Liver (tissue), 9 donors: ENCODE measurements around the gene ZSCAN1. TPM values are rescaled to one million over a fixed set of nuclear protein-coding genes. Genes with fewer than 3 reads are reported as not detected.
A peak's percentile ranks its signal among the peaks of the same experiment; 100 is the strongest.
"Not testable (repeated sequence)": the region's sequence is repeated elsewhere in the genome, so short reads cannot be mapped to it uniquely, and the experiment has no call there.

Source experiments
- DNase-seq: peaks from one replicate; pipeline ENCODE4 v3.0.0-alpha.2; 2017; ENCODE audit warnings: low spot score
- H3K27ac ChIP-seq, 2 donors: one replicate each; pipeline ENCODE4 v1.7.0; 2013; ENCODE audit warnings: inconsistent platforms in 2 of 2, low read length in 2 of 2, control low read depth in 1 of 2, low read depth in 1 of 2, mild to moderate bottlenecking in 1 of 2
- H3K27me3 ChIP-seq, 4 donors: one replicate each; pipeline versions ENCODE4 v1.6.1 to v1.7.0; 2013; ENCODE audit warnings: low read length in 3 of 4, inconsistent platforms in 1 of 4, mild to moderate bottlenecking in 1 of 4, moderate library complexity in 1 of 4; ENCODE audit not compliant: control insufficient read depth in 4 of 4, insufficient read depth in 4 of 4
- H3K36me3 ChIP-seq, 4 donors: one replicate each; pipeline versions ENCODE4 v1.6.1 to v1.7.0; 2013; ENCODE audit warnings: low read length in 3 of 4, mild to moderate bottlenecking in 3 of 4, low read depth in 1 of 4, moderate library complexity in 1 of 4; ENCODE audit not compliant: control insufficient read depth in 4 of 4, insufficient read depth in 3 of 4
- H3K4me1 ChIP-seq, 4 donors: one replicate each; pipeline versions ENCODE4 v1.6.1 to v1.7.0; 2013; ENCODE audit warnings: low read length in 3 of 4, mild to moderate bottlenecking in 3 of 4, moderate library complexity in 1 of 4; ENCODE audit not compliant: control insufficient read depth in 4 of 4, insufficient read depth in 4 of 4
- H3K4me3 ChIP-seq, 3 donors: one replicate each; pipeline versions ENCODE4 v1.6.1 to v1.7.0; 2013; ENCODE audit warnings: low read length in 3 of 3, control low read depth in 1 of 3, low read depth in 1 of 3, mild to moderate bottlenecking in 1 of 3
- H3K9ac ChIP-seq, 2 donors: one replicate each; pipeline ENCODE4 v1.7.0; 2013; ENCODE audit warnings: low read length in 2 of 2, mild to moderate bottlenecking in 2 of 2, moderate library complexity in 2 of 2, control low read depth in 1 of 2, low read depth in 1 of 2
- H3K9me3 ChIP-seq, 4 donors: one replicate each; pipeline versions ENCODE4 v1.6.1 to v1.7.0; 2013; ENCODE audit warnings: low read length in 3 of 4; ENCODE audit not compliant: control insufficient read depth in 4 of 4
- ATF3 ChIP-seq: IDR thresholded peaks from 2 replicates; pipeline ENCODE4 v1.6.1; 2016; ENCODE audit warnings: antibody characterized with exemption
- CTCF ChIP-seq: fragments of 150-350 bp; IDR thresholded peaks from 2 replicates; pipeline ENCODE4 v1.5.1; 2017; ENCODE audit warnings: improper control_type of control experiment, low read depth, low read length; ENCODE audit not compliant: missing input control
- GABPA ChIP-seq, 2 donors: IDR thresholded peaks in 1 of 2; conservative IDR thresholded peaks in 1 of 2; 2 replicates each; pipeline ENCODE4 v1.6.1; 2016; ENCODE audit warnings: antibody characterized with exemption in 2 of 2, mild to moderate bottlenecking in 1 of 2, moderate library complexity in 1 of 2
- HNF4A ChIP-seq, 2 donors: conservative IDR thresholded peaks; 2 replicates each; pipeline ENCODE4 v1.6.1; 2016; ENCODE audit warnings: antibody characterized with exemption in 2 of 2, mild to moderate bottlenecking in 2 of 2
- HNF4G ChIP-seq: IDR thresholded peaks from 2 replicates; pipeline ENCODE4 v1.6.1; 2016; ENCODE audit warnings: antibody characterized with exemption
- JUND ChIP-seq, 2 donors: IDR thresholded peaks; 2 replicates each; pipeline ENCODE4 v1.6.1; 2016; ENCODE audit warnings: antibody characterized with exemption in 2 of 2
- MAX ChIP-seq: IDR thresholded peaks from 2 replicates; pipeline ENCODE4 v1.6.1; 2016; ENCODE audit warnings: antibody characterized with exemption
- NR2F2 ChIP-seq: IDR thresholded peaks from 2 replicates; pipeline ENCODE4 v1.6.1; 2016; ENCODE audit warnings: antibody characterized with exemption
- RAD21 ChIP-seq, 2 donors: IDR thresholded peaks; 2 replicates each; pipeline ENCODE4 v1.6.1; 2016; ENCODE audit warnings: antibody characterized with exemption in 2 of 2, mild to moderate bottlenecking in 2 of 2
- REST ChIP-seq: IDR thresholded peaks from 2 replicates; pipeline ENCODE4 v1.6.1; 2016; ENCODE audit warnings: antibody characterized with exemption, mild to moderate bottlenecking
- RXRA ChIP-seq, 2 donors: IDR thresholded peaks; 2 replicates each; pipeline ENCODE4 v1.6.1; 2017 to 2018; ENCODE audit warnings: antibody characterized with exemption in 2 of 2, mild to moderate bottlenecking in 1 of 2
- YY1 ChIP-seq: IDR thresholded peaks from 2 replicates; pipeline ENCODE4 v1.6.1; 2016; ENCODE audit warnings: antibody characterized with exemption, mild to moderate bottlenecking
- ZBTB33 ChIP-seq: IDR thresholded peaks from 2 replicates; pipeline ENCODE4 v1.6.1; 2016; ENCODE audit warnings: antibody characterized with exemption
- WGBS: extraction: QIAGEN DNeasy Blood & Tissue Kit; methylation state at CpG from one replicate; pipeline ENCODE4 v1.1.7; 2013; 5-methylcytosine and 5-hydroxymethylcytosine counted together
- polyA plus RNA-seq, 2 donors: library from polyadenylated mRNA; stranded (reverse) in 1 of 2; unstranded in 1 of 2; fragments of 200-250 nt in 1 of 2; fragments of >200 nt in 1 of 2; fragmentation: Nextera tagmentation in 1 of 2; extraction: Ambion mirVana in 1 of 2; gene quantifications; one replicate each; pipeline versions ENCODE4 v1.2.1 to v1.2.3, GENCODE V29; 2013 to 2015
- total RNA-seq, 2 donors: library from RNA; depleted of rRNA; stranded (reverse); fragments of >200 nt; gene quantifications; one replicate each; pipeline ENCODE4 v1.2.3, GENCODE V29; 2014
- donor health status: healthy.
- donor health status: healthy.
- donor health status: healthy.
- donor health status: healthy.
- donor health status: healthy.

ZSCAN1 gene
- total and polyA plus RNA-seq, 4 donors, result 0.13 TPM; not detected in 3

- TF ChIP-seq REST (no peak), RXRA (IDR thresholded peaks at IDR 0.05) (no peak), JUND (IDR thresholded peaks at IDR 0.05) (no peak), NR2F2 (no peak)
These were observed 26.5 kb upstream of the ZSCAN1 start (continued) for GRCh38 chr19:58007285-58007684.

- H3K9ac ChIP-seq, DNase-seq, H3K27ac ChIP-seq, H3K4me3 ChIP-seq, H3K27me3 ChIP-seq, H3K4me1 ChIP-seq: not testable (repeated sequence)
- Histone ChIP-seq H3K36me3 (peaks cover 4 to 28% (median 19%) of the 10 kb centered on the region in 4 donors), H3K9me3 (peaks cover 37 to 75% (median 64%) of the 10 kb centered on the region in 4 donors)
- 44% methylated on average over 10 of the region's 10 CpGs for whole genome bisulfite sequencing
These were observed 24.9 kb upstream of the ZSCAN1 start for GRCh38 chr19:58008877-58009276.

GRCh38 chr19:58009301-58009665 is 24.5 kb upstream of the ZSCAN1 start:
- no peak overlapping the region for H3K27ac ChIP-seq
- H3K4me3 ChIP-seq, result peak overlapping the region in 1 of 3 donors; percentile 25
- 6% methylated on average over 21 of the region's 21 CpGs for WGBS
- TF ChIP-seq RAD21 (IDR thresholded peaks at IDR 0.05) (no peak), YY1 (no peak), ATF3 (no peak), NR2F2 (no peak), JUND (IDR thresholded peaks at IDR 0.05) (no peak), HNF4A (conservative IDR thresholded peaks at IDR 0.05) (no peak), HNF4G (no peak), GABPA (IDR thresholded peaks at IDR 0.05 in 1 of 2, conservative IDR thresholded peaks at IDR 0.05 in 1 of 2) (no peak), CTCF (no peak), MAX (no peak), ZBTB33 (no peak), REST (no peak)
- peaks cover 34 to 72% (median 64%) of the 10 kb centered on the region in 4 donors for H3K9me3 ChIP-seq
- H3K36me3 ChIP-seq, result peaks cover 4 to 27% (median 18%) of the 10 kb centered on the region in 4 donors
- no peaks in the 10 kb centered on the region for H3K4me1 ChIP-seq
- H3K27me3 ChIP-seq, result no peaks in the 10 kb centered on the region
- no peak overlapping the region for H3K9ac ChIP-seq
- DNase-seq, result no peak
